HG03378 (cell line): ENCODE measurements around the gene OPTC.
"Not testable (repeated sequence)": the region's sequence is repeated elsewhere in the genome, so short reads cannot be mapped to it uniquely, and the experiment has no call there.

Source experiments
- ATAC-seq: cut with Tn5 transposase; IDR thresholded peaks from one replicate; pipeline ENCODE4 v1.9.1; 2021; ENCODE audit warnings: mild to moderate bottlenecking, moderate library complexity; ENCODE audit not compliant: unreplicated experiment

OPTC gene

DNA sequence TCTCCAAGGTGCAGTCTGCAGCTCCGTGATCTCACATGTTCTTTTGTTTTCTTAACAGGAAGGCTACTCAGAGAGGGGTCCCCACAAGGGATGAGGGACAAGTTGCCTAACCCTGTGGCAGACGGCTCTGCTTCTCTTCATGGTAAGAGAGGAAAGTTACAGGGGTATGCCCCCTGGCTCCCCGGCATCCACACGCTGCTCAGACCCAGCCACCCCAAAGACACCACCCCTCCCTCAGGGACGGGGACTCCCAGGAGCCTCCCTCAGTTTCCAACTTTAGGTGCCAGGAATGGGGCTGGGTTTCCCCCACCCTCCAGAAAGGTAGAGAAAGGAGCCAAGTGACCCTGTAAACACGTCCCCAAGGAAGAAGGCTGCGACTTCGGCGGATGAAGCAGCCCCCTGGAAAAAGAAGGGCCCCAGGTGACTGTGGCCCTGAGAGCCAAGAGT is 19.7 kb downstream of the OPTC start:
- ATAC-seq = no peak

DNA sequence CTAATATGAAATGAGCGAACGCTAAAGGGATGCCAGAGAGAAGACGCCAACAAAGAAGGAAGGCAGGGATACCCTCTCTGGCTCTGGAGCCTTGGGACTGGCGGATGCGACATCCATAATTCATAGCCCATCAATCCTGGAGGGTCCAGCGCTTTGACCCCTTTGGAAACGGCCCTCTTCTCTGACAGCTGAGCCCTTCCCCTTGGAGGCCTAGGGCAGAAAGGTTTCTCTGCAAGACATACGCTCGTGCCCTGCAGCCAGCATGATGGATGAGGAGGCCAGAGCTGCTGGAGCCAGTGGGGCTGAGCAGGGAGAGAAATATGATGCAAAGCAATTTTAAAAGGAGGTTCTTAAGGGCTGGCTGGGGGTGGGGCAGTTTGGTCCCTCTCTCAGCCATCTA is 22.2 kb downstream of the OPTC start:
- ATAC-seq = no peak

DNA sequence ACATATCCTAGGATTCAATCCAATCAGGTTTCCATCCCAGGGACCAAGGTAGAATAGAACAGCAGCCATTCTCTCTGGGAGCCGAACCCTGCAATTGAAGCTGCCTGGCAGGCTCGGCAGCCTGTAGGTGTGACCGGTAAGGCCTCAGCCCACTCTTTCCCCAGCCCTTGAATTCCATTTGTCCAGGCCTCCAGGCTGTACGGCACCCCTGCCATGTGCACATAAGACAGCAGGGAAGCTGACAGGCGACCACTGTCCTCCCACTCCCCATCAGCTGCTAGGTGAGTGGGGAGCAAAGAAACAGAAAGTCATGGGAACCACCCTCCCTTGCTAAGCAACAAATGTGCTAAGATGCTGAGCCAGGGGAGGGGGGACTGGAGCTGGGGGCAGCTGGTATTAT is 23.0 kb downstream of the OPTC start:
- ATAC-seq = no peak

GRCh38 chr1:203517426-203518110 is 23.6 kb downstream of the OPTC start:
- no peak for ATAC-seq

GRCh38 chr1:203518139-203518538 is 24.2 kb downstream of the OPTC start:
- ATAC-seq = not testable (repeated sequence)

DNA sequence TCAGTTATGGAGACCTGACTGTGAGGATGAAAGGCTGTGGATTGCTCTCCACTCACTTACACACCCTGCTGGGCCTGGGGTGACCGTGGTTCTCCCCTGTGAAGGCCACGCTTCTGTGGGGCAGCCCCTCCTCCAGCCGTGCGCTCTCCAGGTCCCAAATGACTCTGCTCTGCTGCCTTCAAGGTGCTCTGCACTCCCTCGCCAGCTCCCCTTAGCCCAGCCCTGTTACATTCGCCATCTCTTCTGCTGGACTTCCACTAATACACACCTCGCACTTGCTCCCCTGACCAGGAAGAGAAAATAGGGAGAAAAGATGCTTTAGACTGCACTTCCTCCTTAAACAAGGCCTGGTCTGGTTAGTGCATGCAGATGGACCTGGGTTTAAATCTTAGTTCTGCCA is 24.6 kb downstream of the OPTC start:
- ATAC-seq = no peak

GRCh38 chr1:203519053-203519840 is 25.3 kb downstream of the OPTC start:
- no peak for ATAC-seq

- no peak for ATAC-seq
Observed at GRCh38 chr1:203519896-203520295, 25.9 kb downstream of the OPTC start.

- no peak for ATAC-seq
Observed at GRCh38 chr1:203520315-203520714, 26.4 kb downstream of the OPTC start.

- ATAC-seq = no peak
Observed at GRCh38 chr1:203521074-203521794, 27.3 kb downstream of the OPTC start.

DNA sequence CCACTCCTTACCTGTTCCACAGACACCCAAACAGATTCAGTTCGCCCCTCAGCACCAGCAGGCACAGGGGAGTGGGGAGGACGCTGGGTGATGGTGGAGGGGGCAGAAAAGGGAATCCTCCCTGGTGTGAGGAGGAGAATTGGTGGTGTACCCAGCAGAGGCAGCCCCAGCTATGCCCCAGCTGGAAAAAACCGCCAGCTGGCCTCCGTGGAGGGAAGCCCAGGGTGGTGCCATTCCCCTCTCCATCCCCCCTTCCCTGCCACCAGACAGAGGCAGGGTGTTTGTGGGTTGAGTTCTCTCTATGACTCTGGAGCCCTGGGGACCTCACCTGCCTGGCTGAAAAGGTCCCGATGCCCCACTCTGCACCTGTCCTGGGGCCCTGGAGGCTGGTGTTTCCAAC is 27.9 kb downstream of the OPTC start:
- ATAC-seq = no peak

GRCh38 chr1:203522237-203522636 is 28.3 kb downstream of the OPTC start:
- ATAC-seq = no peak

DNA sequence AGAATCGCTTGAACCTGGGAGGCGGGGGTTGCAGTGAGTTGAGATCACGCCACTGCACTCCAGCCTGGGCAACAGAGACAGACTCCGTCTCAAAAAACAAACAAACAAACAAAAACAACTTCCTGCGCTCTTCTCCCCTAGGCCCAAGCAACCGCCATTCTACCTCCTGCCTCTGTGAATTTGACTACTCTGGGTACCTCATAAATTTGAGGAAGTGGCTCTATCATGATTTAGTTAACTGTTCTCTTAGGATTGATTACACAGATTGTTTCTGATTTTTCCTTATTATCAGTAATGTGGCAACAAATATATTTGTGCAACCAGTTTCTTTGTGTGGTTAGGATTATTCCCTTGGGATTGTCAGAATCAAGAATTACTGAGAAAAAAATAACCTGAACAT is 29.7 kb downstream of the OPTC start:
- ATAC-seq = no peak

GRCh38 chr1:203524152-203524551 is 30.2 kb downstream of the OPTC start:
- no peak for ATAC-seq

DNA sequence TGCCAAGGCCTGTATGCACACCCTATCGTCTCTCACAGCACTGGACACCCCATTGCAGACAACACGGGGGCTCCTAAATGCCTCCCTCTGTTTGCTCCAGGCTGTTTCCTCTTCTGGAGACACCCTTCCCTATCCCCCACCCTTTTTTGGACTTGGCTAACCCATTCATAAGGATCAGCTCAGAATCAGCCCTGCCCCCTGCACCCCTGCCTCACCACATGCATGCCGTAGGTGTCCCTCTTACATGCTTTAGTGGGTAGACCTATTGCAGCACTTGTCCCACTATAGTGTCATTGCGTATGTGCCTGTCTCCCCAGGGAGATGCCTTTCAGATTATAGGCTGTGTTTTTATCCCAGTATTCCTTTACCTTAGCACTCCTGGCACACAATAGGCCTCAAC is 30.9 kb downstream of the OPTC start:
- ATAC-seq = no peak

DNA sequence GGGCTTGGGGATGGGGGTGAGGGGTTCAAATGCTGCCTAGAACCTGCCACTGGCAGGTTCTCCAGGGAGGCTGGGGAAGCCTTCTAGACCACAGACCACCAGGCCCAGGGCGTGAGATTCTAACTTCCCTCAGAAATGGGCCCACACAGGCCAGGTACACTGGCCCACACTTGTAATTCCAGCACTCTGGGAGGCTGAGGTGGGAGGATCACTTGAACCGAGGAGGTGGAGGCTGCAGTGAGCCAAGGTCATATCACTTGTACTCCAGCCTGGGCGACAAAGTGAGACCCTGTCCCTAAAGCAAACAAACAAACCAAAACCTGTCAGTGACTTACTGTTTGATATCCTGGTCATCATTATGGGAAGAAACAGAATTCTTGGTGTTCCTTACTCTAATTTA is 31.7 kb downstream of the OPTC start:
- no peak for ATAC-seq

- ATAC-seq = no peak
Observed at GRCh38 chr1:203526130-203526529, 32.2 kb downstream of the OPTC start.

DNA sequence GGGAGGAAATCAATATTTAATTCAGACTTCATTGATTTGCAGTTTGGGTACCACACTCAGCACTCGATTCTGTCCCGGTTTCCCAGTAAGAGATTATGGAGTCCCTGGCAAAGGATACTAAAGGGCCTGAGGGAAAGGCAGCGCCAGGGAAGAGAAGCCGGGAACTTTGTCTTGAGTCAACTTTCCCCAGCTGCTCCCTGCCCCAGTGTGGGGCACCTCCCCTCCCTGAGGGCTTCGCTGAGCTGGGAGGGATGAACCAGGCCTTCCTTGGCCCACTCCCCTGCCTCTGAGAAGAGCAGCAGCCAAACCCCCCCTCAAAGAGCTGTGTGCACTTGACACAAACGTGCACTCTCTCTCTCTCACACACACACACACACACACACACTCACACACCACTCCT is 32.6 kb downstream of the OPTC start:
- no peak for ATAC-seq

DNA sequence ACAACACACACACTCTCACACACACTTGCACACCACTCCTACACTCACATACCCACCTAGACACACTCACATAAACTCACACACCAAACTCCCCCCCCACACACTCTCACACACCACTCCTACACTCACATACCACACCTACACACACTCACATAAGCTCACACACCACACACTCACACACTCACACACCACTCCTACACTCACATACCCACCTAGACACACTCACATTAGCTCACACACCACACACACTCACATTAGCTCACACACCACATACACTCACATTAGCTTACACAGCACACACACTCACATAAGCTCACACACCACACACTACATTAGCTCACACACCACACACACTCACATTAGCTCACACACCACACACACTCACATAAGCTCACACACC is 33.1 kb downstream of the OPTC start:
- ATAC-seq = no peak

DNA sequence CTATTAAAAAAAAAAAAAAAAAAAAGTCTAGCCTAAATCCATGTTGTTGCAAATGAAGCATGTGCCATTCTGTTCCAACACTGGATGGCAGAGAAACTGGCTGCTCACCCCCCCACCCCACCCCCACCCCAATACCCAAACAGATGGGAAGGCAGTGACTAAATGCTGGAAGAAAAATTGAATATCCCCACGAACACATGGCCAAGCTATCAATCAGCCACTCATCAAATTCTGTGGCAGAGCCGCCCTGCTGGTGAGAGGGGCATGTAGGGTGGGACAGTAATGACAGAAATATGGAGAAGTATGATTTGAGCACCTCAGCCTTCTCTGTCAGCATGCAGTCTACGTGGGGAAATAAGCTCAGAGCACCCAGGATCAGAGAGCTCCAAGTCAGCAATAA is 34.1 kb downstream of the OPTC start:
- no peak for ATAC-seq

GRCh38 chr1:203528976-203529835 is 35.3 kb downstream of the OPTC start:
- no peak for ATAC-seq
